SJCRH30 (cell line): Measurements from ENCODE around the gene MAPK1IP1L. TPM values are rescaled to one million over a fixed set of nuclear protein-coding genes. Genes with fewer than 3 reads are reported as not detected.
"Not testable (repeated sequence)": the region's sequence is repeated elsewhere in the genome, so short reads cannot be mapped to it uniquely, and the experiment has no call there.

Experiments used
- DNase-seq, 2 experiments: peaks; one replicate each; pipeline ENCODE4 v3.0.0-alpha.2; 2015 to 2020
- H3K27ac ChIP-seq: fragments of 250-450 bp; sonication (Bioruptor Pico); 2 replicates; pipeline ENCODE4 v1.5.1; 2020; ENCODE audit warnings: mild to moderate bottlenecking, moderate library complexity
- H3K27me3 ChIP-seq: fragments of 250-450 bp; sonication (Bioruptor Pico); 2 replicates; pipeline ENCODE4 v1.5.1; 2020; ENCODE audit warnings: mild to moderate bottlenecking, moderate library complexity
- H3K36me3 ChIP-seq: fragments of 250-450 bp; sonication (Bioruptor Pico); 2 replicates; pipeline ENCODE4 v1.5.1; 2020; ENCODE audit warnings: mild to moderate bottlenecking, moderate library complexity
- H3K4me1 ChIP-seq: fragments of 250-450 bp; sonication (Bioruptor Pico); 2 replicates; pipeline ENCODE4 v1.5.1; 2020; ENCODE audit warnings: mild to moderate bottlenecking, moderate library complexity
- H3K4me3 ChIP-seq: fragments of 250-450 bp; sonication (Bioruptor Pico); 2 replicates; pipeline ENCODE4 v1.5.1; 2020; ENCODE audit warnings: mild to moderate bottlenecking, moderate library complexity
- H3K9me3 ChIP-seq: fragments of 250-450 bp; sonication (Bioruptor Pico); replicated peaks from 2 replicates; pipeline ENCODE4 v1.5.1; 2020; ENCODE audit warnings: mild to moderate bottlenecking, moderate library complexity
- total RNA-seq: library from RNA; depleted of rRNA; stranded (reverse); fragments of >200 nt; shearing (Covaris generic); gene quantifications from 2 replicates; pipeline ENCODE4 v1.2.3, GENCODE V29; 2014; rRNA removed

MAPK1IP1L gene
- 66.5 and 76.2 TPM in 2 replicates for total RNA-seq

- H3K27me3 ChIP-seq, result no peaks in the 10 kb centered on the region
- H3K4me3 ChIP-seq, result peak within 1 kb of the TSS; percentile 95
- H3K9me3 ChIP-seq, result no peaks in the 10 kb centered on the region
- peak; percentile 92 to 94 for DNase-seq
- no peaks in the 10 kb centered on the region for H3K4me1 ChIP-seq
- H3K27ac ChIP-seq, result peak within 1 kb of the TSS; percentile 96
- peaks cover 19% of the 10 kb centered on the region for H3K36me3 ChIP-seq
Measured at GRCh38 chr14:55051423-55052268, at the start of gene MAPK1IP1L. Gene MAPK1IP1L, plus strand, starts transcription at chr14:55051647. Its CDS starts 10,037 bp downstream, at chr14:55061684.

- no peaks in the 10 kb centered on the region for H3K27me3 ChIP-seq
- no peaks in the 10 kb centered on the region for H3K4me1 ChIP-seq
- H3K4me3 ChIP-seq, result no peak overlapping the region
- H3K9me3 ChIP-seq, result no peaks in the 10 kb centered on the region
- no peak overlapping the region for H3K27ac ChIP-seq
- no peak for DNase-seq
- H3K36me3 ChIP-seq, result peaks cover 65% of the 10 kb centered on the region
Measured at GRCh38 chr14:55005071-55005470, 46.4 kb upstream of the MAPK1IP1L start.

GRCh38 chr14:55015006-55015405 is 36.4 kb upstream of the MAPK1IP1L start:
- H3K9me3 ChIP-seq, result no peaks in the 10 kb centered on the region
- H3K27ac ChIP-seq, result no peak overlapping the region
- H3K4me3 ChIP-seq, result no peak overlapping the region
- H3K36me3 ChIP-seq, result peaks cover 35% of the 10 kb centered on the region
- no peaks in the 10 kb centered on the region for H3K27me3 ChIP-seq
- H3K4me1 ChIP-seq, result no peaks in the 10 kb centered on the region
- DNase-seq, result no peak

- H3K36me3 ChIP-seq, result peaks cover 33% of the 10 kb centered on the region
- no peaks in the 10 kb centered on the region for H3K9me3 ChIP-seq
- DNase-seq, result no peak
- H3K4me3 ChIP-seq, result no peak overlapping the region
- no peaks in the 10 kb centered on the region for H3K4me1 ChIP-seq
- H3K27me3 ChIP-seq, result no peaks in the 10 kb centered on the region
- H3K27ac ChIP-seq, result no peak overlapping the region
Measured at GRCh38 chr14:55019968-55020554, 31.4 kb upstream of the MAPK1IP1L start.

GRCh38 chr14:55024365-55024764 is 27.1 kb upstream of the MAPK1IP1L start:
- not testable (repeated sequence) for H3K27ac ChIP-seq, H3K9me3 ChIP-seq, H3K27me3 ChIP-seq, H3K4me3 ChIP-seq, H3K4me1 ChIP-seq, DNase-seq
- peaks cover 24% of the 10 kb centered on the region for H3K36me3 ChIP-seq

- Histone ChIP-seq H3K9me3 (no peaks in the 10 kb centered on the region), H3K27me3 (no peaks in the 10 kb centered on the region), H3K36me3 (peaks cover 17% of the 10 kb centered on the region), H3K4me3 (peak overlapping the region; percentile 74), H3K4me1 (peaks cover 9% of the 10 kb centered on the region; the same call in 1 of the 2 replicates), H3K27ac (peak overlapping the region; percentile 92; the same call in 1 of the 2 replicates)
- no peak for DNase-seq
Measured at GRCh38 chr14:55025948-55026347, 25.5 kb upstream of the MAPK1IP1L start.

GRCh38 chr14:55026441-55026792 is 25.0 kb upstream of the MAPK1IP1L start:
- DNase-seq, result no peak
- no peaks in the 10 kb centered on the region for H3K9me3 ChIP-seq
- H3K27ac ChIP-seq, result peak overlapping the region; percentile 92
- H3K36me3 ChIP-seq, result peaks cover 17% of the 10 kb centered on the region
- peaks cover 13% of the 10 kb centered on the region for H3K4me1 ChIP-seq
- no peaks in the 10 kb centered on the region for H3K27me3 ChIP-seq
- H3K4me3 ChIP-seq, result peak overlapping the region; percentile 74

- no peaks in the 10 kb centered on the region for H3K27me3 ChIP-seq
- DNase-seq, result peak; percentile 93 to 94
Measured at GRCh38 chr14:55026793-55027561, 24.5 kb upstream of the MAPK1IP1L start, which contains the start of the genes SOCS4 and WDHD1. Gene SOCS4, plus strand, starts transcription at chr14:55027236. Its CDS starts 15,806 bp downstream, at chr14:55043042. Gene WDHD1, minus strand, starts transcription at chr14:55027099. Its CDS starts 312 bp downstream, at chr14:55026787.

GRCh38 chr14:55028066-55028465 is 23.4 kb upstream of the MAPK1IP1L start:
- no peaks in the 10 kb centered on the region for H3K9me3 ChIP-seq
- H3K27ac ChIP-seq, result peak overlapping the region; percentile 92
- DNase-seq, result peak in 1 of 2 experiments; percentile 24
- H3K4me1 ChIP-seq, result peaks cover 14% of the 10 kb centered on the region
- peak overlapping the region; percentile 74 for H3K4me3 ChIP-seq
- no peaks in the 10 kb centered on the region for H3K27me3 ChIP-seq
- peaks cover 18% of the 10 kb centered on the region for H3K36me3 ChIP-seq

More at GRCh38 chr14:55026793-55027561, 24.5 kb upstream of the MAPK1IP1L start, which contains the start of the genes SOCS4 and WDHD1:
- peak within 1 kb of the TSS; percentile 74 for H3K4me3 ChIP-seq
- H3K4me1 ChIP-seq, result peaks cover 14% of the 10 kb centered on the region
- no peaks in the 10 kb centered on the region for H3K9me3 ChIP-seq
- H3K27ac ChIP-seq, result peak within 1 kb of the TSS; percentile 92
- H3K36me3 ChIP-seq, result peaks cover 16% of the 10 kb centered on the region

GRCh38 chr14:55028476-55028875 is 23.0 kb upstream of the MAPK1IP1L start:
- DNase-seq, result no peak
- Histone ChIP-seq H3K27ac (no peak overlapping the region; the same call in 1 of the 2 replicates), H3K36me3 (peaks cover 18% of the 10 kb centered on the region), H3K4me1 (peaks cover 17% of the 10 kb centered on the region), H3K9me3 (no peaks in the 10 kb centered on the region), H3K4me3 (peak overlapping the region; percentile 74), H3K27me3 (no peaks in the 10 kb centered on the region)

GRCh38 chr14:55031190-55031589 is 20.3 kb upstream of the MAPK1IP1L start:
- no peak overlapping the region for H3K4me3 ChIP-seq

GRCh38 chr14:55037995-55038394 is 13.5 kb upstream of the MAPK1IP1L start:
- not testable (repeated sequence) for H3K9me3 ChIP-seq, H3K4me3 ChIP-seq, DNase-seq, H3K4me1 ChIP-seq, H3K27ac ChIP-seq, H3K27me3 ChIP-seq
- H3K36me3 ChIP-seq, result peaks cover 55% of the 10 kb centered on the region

More at GRCh38 chr14:55031190-55031589, 20.3 kb upstream of the MAPK1IP1L start:
- no peak for DNase-seq
- Histone ChIP-seq H3K27me3 (no peaks in the 10 kb centered on the region), H3K9me3 (no peaks in the 10 kb centered on the region), H3K27ac (no peak overlapping the region), H3K36me3 (peaks cover 29% of the 10 kb centered on the region), H3K4me1 (peaks cover 20% of the 10 kb centered on the region)

- Histone ChIP-seq H3K4me1 (peaks cover 4% of the 10 kb centered on the region; the same call in 1 of the 2 replicates), H3K27me3 (no peaks in the 10 kb centered on the region), H3K27ac (no peak overlapping the region), H3K36me3 (peaks cover 55% of the 10 kb centered on the region), H3K9me3 (no peaks in the 10 kb centered on the region), H3K4me3 (no peak overlapping the region)
- no peak for DNase-seq
Measured at GRCh38 chr14:55038708-55039107, 12.7 kb upstream of the MAPK1IP1L start.

GRCh38 chr14:55043528-55043927 is 7.9 kb upstream of the MAPK1IP1L start:
- Histone ChIP-seq H3K9me3 (no peaks in the 10 kb centered on the region), H3K27ac (no peak overlapping the region), H3K36me3 (peaks cover 39% of the 10 kb centered on the region), H3K4me3 (no peak overlapping the region), H3K27me3 (no peaks in the 10 kb centered on the region), H3K4me1 (no peaks in the 10 kb centered on the region)
- no peak for DNase-seq
